NCI-H1436 treated with DMSO at 0.1 percent for 48 hours (cell line): ENCODE results near the gene ABHD12.

Experiments used
- DNase-seq: peaks from one replicate; lab custom pipeline; 2025; lab: John Stamatoyannopoulos, UW

ABHD12 gene

GRCh38 chr20:25380945-25381614 lies 9.6 kb downstream of the ABHD12 start:
- DNase-seq: no peak

GRCh38 chr20:25378884-25379733 lies 11.5 kb downstream of the ABHD12 start:
- DNase-seq: no peak

GRCh38 chr20:25378189-25378883 lies 12.3 kb downstream of the ABHD12 start:
- no peak for DNase-seq

GRCh38 chr20:25376886-25377285 lies 13.7 kb downstream of the ABHD12 start:
- no peak for DNase-seq

GRCh38 chr20:25376236-25376635 lies 14.4 kb downstream of the ABHD12 start:
- no peak for DNase-seq

GRCh38 chr20:25374842-25375241 lies 15.8 kb downstream of the ABHD12 start:
- DNase-seq: no peak

- DNase-seq: no peak
These were observed 17.9 kb downstream of the ABHD12 start for GRCh38 chr20:25372584-25373336.

GRCh38 chr20:25369971-25370370 lies 20.7 kb downstream of the ABHD12 start:
- DNase-seq: no peak

GRCh38 chr20:25369529-25369928 lies 21.1 kb downstream of the ABHD12 start:
- no peak for DNase-seq

- no peak for DNase-seq
These were observed 21.7 kb downstream of the ABHD12 start for GRCh38 chr20:25368976-25369375.

- no peak for DNase-seq
These were observed 22.1 kb downstream of the ABHD12 start for GRCh38 chr20:25368526-25368925.

GRCh38 chr20:25364879-25365699 lies 25.5 kb downstream of the ABHD12 start:
- no peak for DNase-seq

GRCh38 chr20:25364180-25364788 lies 26.4 kb downstream of the ABHD12 start:
- DNase-seq: no peak

GRCh38 chr20:25361287-25361683 lies 29.4 kb downstream of the ABHD12 start:
- no peak for DNase-seq

- DNase-seq: no peak
These were observed 29.9 kb downstream of the ABHD12 start for GRCh38 chr20:25360631-25361286.

GRCh38 chr20:25356271-25356933 lies 34.2 kb downstream of the ABHD12 start:
- no peak for DNase-seq

GRCh38 chr20:25355866-25356265 lies 34.8 kb downstream of the ABHD12 start:
- no peak for DNase-seq

GRCh38 chr20:25355011-25355595 lies 35.5 kb downstream of the ABHD12 start:
- no peak for DNase-seq
